HepG2 (cell line): ENCODE results near the gene NGDN. TPM values are rescaled to one million over a fixed set of nuclear protein-coding genes. Genes with fewer than 3 reads are reported as not detected.

Source experiments
- ARHGAP35 ChIP-seq: sonication (generic); formaldehyde crosslinking; IDR thresholded peaks from 2 replicates; pipeline ENCODE4 v1.9.0; 2022; ENCODE audit warnings: mild to moderate bottlenecking, inconsistent platforms, moderate library complexity, missing genetic modification reagents, borderline replicate concordance
- ATF7 ChIP-seq, 2 experiments: fragments of 450-650 bp in 1 of 2; sonication (generic) in 1 of 2; formaldehyde crosslinking in 1 of 2; IDR thresholded peaks; 2 replicates each; pipeline versions ENCODE4 v1.4.0 to v1.6.1; 2016 to 2020; ENCODE audit warnings: antibody characterized with exemption in 1 of 2, mild to moderate bottlenecking in 1 of 2, missing genetic modification reagents in 1 of 2
- GPBP1L1 ChIP-seq: sonication (generic); formaldehyde crosslinking; IDR thresholded peaks from 2 replicates; pipeline ENCODE4 v1.5.0; 2020; ENCODE audit warnings: mild to moderate bottlenecking, missing genetic modification reagents
- HNF4A ChIP-seq: sonication (generic); formaldehyde crosslinking; IDR thresholded peaks from 2 replicates; pipeline ENCODE4 v1.4.0; 2020; ENCODE audit warnings: missing genetic modification reagents
- MLXIP ChIP-seq: sonication (generic); formaldehyde crosslinking; IDR thresholded peaks from 2 replicates; pipeline ENCODE4 v1.9.0; 2021; ENCODE audit warnings: missing genetic modification reagents, borderline replicate concordance
- MZF1 ChIP-seq: sonication (generic); formaldehyde crosslinking; IDR thresholded peaks from 2 replicates; pipeline ENCODE4 v1.8.1; 2023; ENCODE audit warnings: mild to moderate bottlenecking, missing genetic modification reagents, borderline replicate concordance
- POGZ ChIP-seq: sonication (generic); formaldehyde crosslinking; IDR thresholded peaks from 2 replicates; pipeline ENCODE4 v1.4.0; 2020; ENCODE audit warnings: mild to moderate bottlenecking, missing genetic modification reagents
- POLR2AphosphoS2 ChIP-seq: IDR thresholded peaks from 2 replicates; pipeline ENCODE4 v1.6.1; 2011; ENCODE audit warnings: low read depth, low read length, improper control_type of control experiment
- SATB2 ChIP-seq: sonication (generic); formaldehyde crosslinking; IDR thresholded peaks from 2 replicates; pipeline ENCODE4 v1.5.0; 2020; ENCODE audit warnings: missing genetic modification reagents
- SNAPC2 ChIP-seq: sonication (generic); formaldehyde crosslinking; IDR thresholded peaks from 2 replicates; pipeline ENCODE4 v1.8.1; 2022; ENCODE audit warnings: mild to moderate bottlenecking, missing genetic modification reagents
- ZMYM4 ChIP-seq: sonication (generic); formaldehyde crosslinking; IDR thresholded peaks from 2 replicates; pipeline ENCODE4 v1.8.1; 2023; ENCODE audit warnings: mild to moderate bottlenecking, missing genetic modification reagents
- ZNF550 ChIP-seq: sonication (generic); formaldehyde crosslinking; IDR thresholded peaks from 2 replicates; pipeline ENCODE4 v1.4.0; 2020; ENCODE audit warnings: mild to moderate bottlenecking, missing genetic modification reagents, borderline replicate concordance
- ZNF569 ChIP-seq: sonication (generic); formaldehyde crosslinking; IDR thresholded peaks from 2 replicates; pipeline ENCODE4 v1.5.0; 2020; ENCODE audit warnings: mild to moderate bottlenecking, missing genetic modification reagents, moderate library complexity, borderline replicate concordance
- ZNF574 ChIP-seq: sonication (generic); formaldehyde crosslinking; IDR thresholded peaks from 2 replicates; pipeline ENCODE4 v1.4.0; 2020; ENCODE audit warnings: missing genetic modification reagents
- ZNF652 ChIP-seq: IDR thresholded peaks from 2 replicates; pipeline ENCODE4 v1.6.1; 2016; ENCODE audit warnings: low read depth, borderline replicate concordance
- ZNF841 ChIP-seq: sonication (generic); formaldehyde crosslinking; IDR thresholded peaks from 2 replicates; pipeline ENCODE4 v1.8.1; 2023; ENCODE audit warnings: missing genetic modification reagents, borderline replicate concordance
- polyA plus RNA-seq, 8 experiments: library from polyadenylated mRNA; depleted of rRNA in 3 of 8; stranded (reverse) in 7 of 8; unstranded in 1 of 8; fragments of >200 nt; fragmentation: Illumina TruSeq in 4 of 8; extraction: Trizol in 4 of 8; gene quantifications; 2 replicates each; pipeline versions ENCODE4 v1.2.1 to v1.2.3, GENCODE V29; 2011 to 2016; ENCODE audit warnings: low read depth in 4 of 8, missing spikeins in 1 of 8, mixed read lengths in 1 of 8; ENCODE audit not compliant: insufficient read depth in 1 of 8
- total RNA-seq, 5 experiments: library from RNA; depleted of rRNA; stranded (reverse); fragments of >200 nt; fragmentation: Illumina TruSeq; extraction: Trizol; gene quantifications; 2 replicates each; pipeline ENCODE4 v1.2.3, GENCODE V29; 2016; ENCODE audit warnings: low read depth in 1 of 5
- TF ChIP-seq, protein P1 (sequence below): sonication (generic); formaldehyde crosslinking; IDR thresholded peaks from 2 replicates; pipeline ENCODE4 v1.5.0; 2020; ENCODE audit warnings: mild to moderate bottlenecking, missing genetic modification reagents, borderline replicate concordance
- TF ChIP-seq, protein P2 (sequence below): sonication (generic); formaldehyde crosslinking; IDR thresholded peaks from 2 replicates; pipeline ENCODE4 v1.5.0; 2020; ENCODE audit warnings: missing genetic modification reagents

Gene NGDN
- total and polyA plus RNA-seq, 2 of the 13 experiments (the other 11 are each of a cell fraction or from before 2014, with no cell fraction given), result 154 to 216 TPM

DNA sequence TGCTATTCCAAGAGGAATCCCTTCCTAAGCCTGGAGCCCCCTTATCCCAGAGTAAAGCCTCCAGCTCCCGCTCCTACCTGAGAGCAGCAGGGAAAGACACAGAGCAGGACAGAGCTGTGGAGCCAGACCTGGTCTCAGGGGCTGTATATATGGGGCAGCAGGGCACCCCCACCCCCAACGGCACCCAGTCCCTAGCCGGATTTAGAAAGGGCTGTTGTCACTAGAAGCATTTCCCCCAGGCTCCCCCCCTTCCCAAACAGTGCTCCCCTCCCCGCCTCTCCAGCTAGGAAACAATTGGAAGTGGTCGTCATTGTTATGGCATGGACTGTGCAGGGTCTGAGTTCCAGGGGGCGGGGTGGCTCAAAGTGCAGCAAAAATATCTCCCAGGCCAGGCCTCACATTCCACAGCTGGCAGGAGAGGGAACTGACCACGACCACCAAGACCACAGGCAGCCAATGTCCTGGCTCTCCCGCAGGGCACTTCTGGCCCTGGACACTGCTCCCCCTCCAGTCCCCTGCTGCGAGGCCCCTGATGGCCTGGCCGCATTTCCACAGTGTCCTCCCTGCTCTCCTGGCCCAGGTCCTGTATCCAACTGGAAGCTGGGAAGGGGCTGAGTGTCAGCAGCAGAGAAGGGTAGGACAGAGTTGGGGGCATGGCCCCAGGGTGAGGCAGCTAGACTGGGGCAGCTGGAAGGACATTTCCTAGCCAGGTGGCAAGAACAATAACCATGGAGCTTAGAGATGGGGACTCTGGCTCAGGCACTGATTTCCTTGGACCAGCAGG lies 33.8 kb upstream of the NGDN start, which contains the start of gene MYH7 (continued):
- no peak for TF ChIP-seq ZNF841 (CRISPR knock-in tag)
- TF ChIP-seq POGZ (CRISPR knock-in tag), result no peak; the same call in 1 of the 2 replicates
- no peak for TF ChIP-seq GPBP1L1 (CRISPR knock-in tag)
- TF ChIP-seq, protein P1, sequence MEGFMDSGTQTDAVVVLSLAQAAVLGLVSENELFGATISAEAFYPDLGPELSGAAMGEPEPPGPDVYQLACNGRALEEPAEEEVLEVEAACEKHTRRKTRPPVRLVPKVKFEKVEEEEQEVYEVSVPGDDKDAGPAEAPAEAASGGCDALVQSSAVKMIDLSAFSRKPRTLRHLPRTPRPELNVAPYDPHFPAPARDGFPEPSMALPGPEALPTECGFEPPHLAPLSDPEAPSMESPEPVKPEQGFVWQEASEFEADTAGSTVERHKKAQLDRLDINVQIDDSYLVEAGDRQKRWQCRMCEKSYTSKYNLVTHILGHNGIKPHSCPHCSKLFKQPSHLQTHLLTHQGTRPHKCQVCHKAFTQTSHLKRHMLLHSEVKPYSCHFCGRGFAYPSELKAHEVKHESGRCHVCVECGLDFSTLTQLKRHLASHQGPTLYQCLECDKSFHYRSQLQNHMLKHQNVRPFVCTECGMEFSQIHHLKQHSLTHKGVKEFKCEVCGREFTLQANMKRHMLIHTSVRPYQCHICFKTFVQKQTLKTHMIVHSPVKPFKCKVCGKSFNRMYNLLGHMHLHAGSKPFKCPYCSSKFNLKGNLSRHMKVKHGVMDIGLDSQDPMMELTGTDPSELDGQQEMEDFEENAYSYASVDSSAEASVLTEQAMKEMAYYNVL, result no peak; the same call in 1 of the 2 replicates
- TF ChIP-seq ZMYM4, result 0 out of 2 replicates have a peak, but pooled peaks have one; percentile 40
- no peak for TF ChIP-seq MLXIP (CRISPR knock-in tag)
- TF ChIP-seq ZNF574 (CRISPR knock-in tag), result peak; percentile 42; the same call in 1 of the 2 replicates
- TF ChIP-seq SNAPC2 (CRISPR knock-in tag), result 0 out of 2 replicates have a peak, but pooled peaks have one; percentile 9
- TF ChIP-seq MZF1 (CRISPR knock-in tag), result no peak
- peak; percentile 79; the same call in 1 of the 2 replicates for TF ChIP-seq ARHGAP35
- TF ChIP-seq, protein P2, sequence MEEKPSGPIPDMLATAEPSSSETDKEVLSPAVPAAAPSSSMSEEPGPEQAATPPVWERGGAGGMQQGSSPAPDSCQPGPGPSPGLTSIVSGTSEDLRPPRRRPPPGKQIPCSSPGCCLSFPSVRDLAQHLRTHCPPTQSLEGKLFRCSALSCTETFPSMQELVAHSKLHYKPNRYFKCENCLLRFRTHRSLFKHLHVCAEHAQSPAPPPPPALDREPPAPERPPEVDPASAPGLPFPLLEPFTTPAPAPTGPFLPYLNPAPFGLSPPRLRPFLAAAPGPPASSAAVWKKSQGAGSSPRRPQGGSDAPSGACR (CRISPR knock-in tag), result no peak
- no peak for TF ChIP-seq ATF7 (IDR thresholded peaks at IDR 0.05)
- peak; percentile 95 for TF ChIP-seq ATF7 (CRISPR knock-in tag; IDR thresholded peaks at IDR 0.05)
- no peak for TF ChIP-seq ZNF569 (CRISPR knock-in tag)
- TF ChIP-seq ZNF550, result 0 out of 2 replicates have a peak, but pooled peaks have one; percentile 16
- TF ChIP-seq HNF4A, result peak; percentile 93
- no peak for TF ChIP-seq ZNF652
- no peak for TF ChIP-seq POLR2AphosphoS2
- no peak for TF ChIP-seq SATB2 (CRISPR knock-in tag)
